HepG2 (cell line): ENCODE data around the gene COMMD2. TPM values are rescaled to one million over a fixed set of nuclear protein-coding genes. Genes with fewer than 3 reads are reported as not detected.

ENCODE experiments used
- HMG20A ChIP-seq: IDR thresholded peaks from 2 replicates; pipeline ENCODE4 v1.6.1; 2016; ENCODE audit warnings: borderline replicate concordance
- KAT7 ChIP-seq: IDR thresholded peaks from 2 replicates; pipeline ENCODE4 v1.6.1; 2018; ENCODE audit warnings: borderline replicate concordance, missing compliant biosample characterization
- MZF1 ChIP-seq: sonication (generic); formaldehyde crosslinking; IDR thresholded peaks from 2 replicates; pipeline ENCODE4 v1.8.1; 2023; ENCODE audit warnings: mild to moderate bottlenecking, missing genetic modification reagents, borderline replicate concordance
- NAIF1 ChIP-seq: sonication (generic); formaldehyde crosslinking; IDR thresholded peaks from 2 replicates; pipeline ENCODE4 v1.5.0; 2020; ENCODE audit warnings: mild to moderate bottlenecking, missing genetic modification reagents, borderline replicate concordance
- NFKB2 ChIP-seq: sonication (generic); formaldehyde crosslinking; IDR thresholded peaks from 2 replicates; pipeline ENCODE4 v1.4.0; 2020; ENCODE audit warnings: missing genetic modification reagents, borderline replicate concordance
- PRMT3 ChIP-seq: sonication (generic); formaldehyde crosslinking; IDR thresholded peaks from 2 replicates; pipeline ENCODE4 v1.8.1; 2022; ENCODE audit warnings: low read depth, mild to moderate bottlenecking, moderate library complexity, missing genetic modification reagents, borderline replicate concordance
- SRY ChIP-seq: sonication (generic); formaldehyde crosslinking; IDR thresholded peaks from 2 replicates; pipeline ENCODE4 v1.8.0; 2022; ENCODE audit warnings: mild to moderate bottlenecking, missing genetic modification reagents
- STAG1 ChIP-seq: sonication (generic); formaldehyde crosslinking; IDR thresholded peaks from 2 replicates; pipeline ENCODE4 v1.4.0; 2020; ENCODE audit warnings: missing genetic modification reagents
- ZBTB8A ChIP-seq: sonication (generic); formaldehyde crosslinking; IDR thresholded peaks from 2 replicates; pipeline ENCODE4 v1.4.0; 2020; ENCODE audit warnings: mild to moderate bottlenecking, low read depth, missing genetic modification reagents, borderline replicate concordance
- ZFP41 ChIP-seq: sonication (generic); formaldehyde crosslinking; IDR thresholded peaks from 2 replicates; pipeline ENCODE4 v1.4.0; 2020; ENCODE audit warnings: mild to moderate bottlenecking, missing genetic modification reagents, borderline replicate concordance
- ZIK1 ChIP-seq: sonication (generic); formaldehyde crosslinking; IDR thresholded peaks from 2 replicates; pipeline ENCODE4 v1.5.0; 2020; ENCODE audit warnings: mild to moderate bottlenecking, low read depth, missing genetic modification reagents, borderline replicate concordance
- ZNF331 ChIP-seq: sonication (generic); formaldehyde crosslinking; IDR thresholded peaks from 2 replicates; pipeline ENCODE4 v1.4.0; 2020; ENCODE audit warnings: missing genetic modification reagents
- ZNF460 ChIP-seq: sonication (generic); formaldehyde crosslinking; IDR thresholded peaks from 2 replicates; pipeline ENCODE4 v1.5.1; 2020; ENCODE audit warnings: missing genetic modification reagents, mild to moderate bottlenecking, borderline replicate concordance
- ZNF616 ChIP-seq: sonication (generic); formaldehyde crosslinking; IDR thresholded peaks from 2 replicates; pipeline ENCODE4 v1.5.0; 2020; ENCODE audit warnings: low read depth, mild to moderate bottlenecking, missing genetic modification reagents
- ZNF777 ChIP-seq: sonication (generic); formaldehyde crosslinking; IDR thresholded peaks from 2 replicates; pipeline ENCODE4 v1.4.0; 2020; ENCODE audit warnings: missing genetic modification reagents
- polyA plus RNA-seq, 8 experiments: library from polyadenylated mRNA; depleted of rRNA in 3 of 8; stranded (reverse) in 7 of 8; unstranded in 1 of 8; fragments of >200 nt; fragmentation: Illumina TruSeq in 4 of 8; extraction: Trizol in 4 of 8; gene quantifications; 2 replicates each; pipeline versions ENCODE4 v1.2.1 to v1.2.3, GENCODE V29; 2011 to 2016; ENCODE audit warnings: low read depth in 4 of 8, missing spikeins in 1 of 8, mixed read lengths in 1 of 8; ENCODE audit not compliant: insufficient read depth in 1 of 8
- total RNA-seq, 5 experiments: library from RNA; depleted of rRNA; stranded (reverse); fragments of >200 nt; fragmentation: Illumina TruSeq; extraction: Trizol; gene quantifications; 2 replicates each; pipeline ENCODE4 v1.2.3, GENCODE V29; 2016; ENCODE audit warnings: low read depth in 1 of 5
- TF ChIP-seq, protein P1 (sequence below): IDR thresholded peaks from 2 replicates; pipeline ENCODE4 v1.6.1; 2016; ENCODE audit warnings: mild to moderate bottlenecking
- TF ChIP-seq, protein P2 (sequence below): sonication (generic); formaldehyde crosslinking; IDR thresholded peaks from 2 replicates; pipeline ENCODE4 v1.8.0; 2022; ENCODE audit warnings: mild to moderate bottlenecking, missing genetic modification reagents; ENCODE audit not compliant: insufficient replicate concordance
- TF ChIP-seq, protein P3 (sequence below): sonication (generic); formaldehyde crosslinking; IDR thresholded peaks from 2 replicates; pipeline ENCODE4 v1.8.1; 2022; ENCODE audit warnings: mild to moderate bottlenecking, missing genetic modification reagents
- TF ChIP-seq, protein P4 (sequence below): sonication (generic); formaldehyde crosslinking; IDR thresholded peaks from 2 replicates; pipeline ENCODE4 v1.4.0; 2020; ENCODE audit warnings: mild to moderate bottlenecking, missing genetic modification reagents, borderline replicate concordance

The COMMD2 gene
- total and polyA plus RNA-seq, 2 of the 13 experiments (the other 11 are each of a cell fraction or from before 2014, with no cell fraction given) = 33.0 to 57.6 TPM

DNA sequence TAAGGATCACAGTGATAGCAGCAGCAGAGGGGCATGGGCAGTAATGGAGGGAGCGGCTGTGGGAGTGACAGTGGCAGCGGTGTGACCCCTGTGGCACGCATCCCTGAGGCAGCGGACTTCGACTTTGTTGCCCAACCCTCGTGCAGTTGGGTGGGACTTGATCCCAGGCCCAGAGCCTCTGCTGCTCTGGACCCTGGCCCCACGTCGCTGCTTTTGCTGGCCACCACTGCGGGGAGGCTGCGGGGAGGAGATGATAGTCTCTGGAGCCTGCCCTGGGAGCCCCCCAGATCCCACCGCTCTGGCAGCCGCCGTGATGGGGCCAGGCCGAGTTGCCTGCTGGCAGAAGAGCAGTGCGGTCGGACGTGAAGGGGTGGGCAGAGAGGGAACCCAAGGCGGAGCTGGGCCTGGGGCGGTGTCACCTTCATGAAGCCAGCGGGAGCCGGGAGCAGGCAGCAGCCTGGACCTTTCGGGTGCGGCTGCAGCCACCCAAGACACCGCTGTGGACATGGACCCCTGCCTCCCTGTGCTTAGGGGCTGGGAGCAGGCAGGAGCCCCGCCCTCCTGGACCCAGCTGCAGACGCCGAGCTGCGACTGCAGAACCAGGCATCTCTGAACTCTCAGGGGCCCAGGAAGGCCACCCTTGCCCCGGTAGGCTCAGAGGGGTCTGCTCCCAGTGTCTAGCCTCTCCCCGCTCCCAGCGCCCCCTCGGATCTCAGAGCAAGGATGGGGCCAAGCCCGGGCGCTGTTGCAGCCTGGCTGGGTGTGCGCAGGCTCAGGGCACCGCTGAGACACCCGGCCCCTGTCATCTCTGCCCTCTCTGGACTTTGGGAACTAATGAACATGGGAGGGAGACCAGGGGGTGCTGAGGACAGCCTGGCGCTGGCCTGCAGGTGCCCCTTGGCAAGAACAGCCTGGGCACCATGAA, 38.3 kb downstream of the COMMD2 start (continued):
- no peak for TF ChIP-seq MZF1 (CRISPR knock-in tag)
- TF ChIP-seq STAG1 = 0 out of 2 replicates have a peak, but pooled peaks have one; percentile 11
- TF ChIP-seq, protein P1, sequence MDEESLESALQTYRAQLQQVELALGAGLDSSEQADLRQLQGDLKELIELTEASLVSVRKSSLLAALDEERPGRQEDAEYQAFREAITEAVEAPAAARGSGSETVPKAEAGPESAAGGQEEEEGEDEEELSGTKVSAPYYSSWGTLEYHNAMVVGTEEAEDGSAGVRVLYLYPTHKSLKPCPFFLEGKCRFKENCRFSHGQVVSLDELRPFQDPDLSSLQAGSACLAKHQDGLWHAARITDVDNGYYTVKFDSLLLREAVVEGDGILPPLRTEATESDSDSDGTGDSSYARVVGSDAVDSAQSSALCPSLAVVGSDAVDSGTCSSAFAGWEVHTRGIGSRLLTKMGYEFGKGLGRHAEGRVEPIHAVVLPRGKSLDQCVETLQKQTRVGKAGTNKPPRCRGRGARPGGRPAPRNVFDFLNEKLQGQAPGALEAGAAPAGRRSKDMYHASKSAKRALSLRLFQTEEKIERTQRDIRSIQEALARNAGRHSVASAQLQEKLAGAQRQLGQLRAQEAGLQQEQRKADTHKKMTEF (CRISPR knock-in tag) = peak; percentile 54; the same call in 1 of the 2 replicates
- no peak for TF ChIP-seq ZNF460 (CRISPR knock-in tag)
- TF ChIP-seq ZNF777 (CRISPR knock-in tag) = no peak; the same call in 1 of the 2 replicates
- TF ChIP-seq ZBTB8A (CRISPR knock-in tag) = no peak
- no peak for TF ChIP-seq SRY (CRISPR knock-in tag)
- TF ChIP-seq KAT7 (CRISPR knock-in tag) = no peak
- TF ChIP-seq ZIK1 (CRISPR knock-in tag) = peak; percentile 79; the same call in 1 of the 2 replicates
- TF ChIP-seq, protein P2, sequence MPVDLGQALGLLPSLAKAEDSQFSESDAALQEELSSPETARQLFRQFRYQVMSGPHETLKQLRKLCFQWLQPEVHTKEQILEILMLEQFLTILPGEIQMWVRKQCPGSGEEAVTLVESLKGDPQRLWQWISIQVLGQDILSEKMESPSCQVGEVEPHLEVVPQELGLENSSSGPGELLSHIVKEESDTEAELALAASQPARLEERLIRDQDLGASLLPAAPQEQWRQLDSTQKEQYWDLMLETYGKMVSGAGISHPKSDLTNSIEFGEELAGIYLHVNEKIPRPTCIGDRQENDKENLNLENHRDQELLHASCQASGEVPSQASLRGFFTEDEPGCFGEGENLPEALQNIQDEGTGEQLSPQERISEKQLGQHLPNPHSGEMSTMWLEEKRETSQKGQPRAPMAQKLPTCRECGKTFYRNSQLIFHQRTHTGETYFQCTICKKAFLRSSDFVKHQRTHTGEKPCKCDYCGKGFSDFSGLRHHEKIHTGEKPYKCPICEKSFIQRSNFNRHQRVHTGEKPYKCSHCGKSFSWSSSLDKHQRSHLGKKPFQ (CRISPR knock-in tag) = no peak
- TF ChIP-seq ZFP41 (CRISPR knock-in tag) = peak; percentile 80; the same call in 1 of the 2 replicates
- no peak for TF ChIP-seq HMG20A (CRISPR knock-in tag)
- 0 out of 2 replicates have a peak, but pooled peaks have one; percentile 42 for TF ChIP-seq ZNF331 (CRISPR knock-in tag)
- TF ChIP-seq PRMT3 (CRISPR knock-in tag) = no peak
- TF ChIP-seq NAIF1 (CRISPR knock-in tag) = no peak
- TF ChIP-seq, protein P3, sequence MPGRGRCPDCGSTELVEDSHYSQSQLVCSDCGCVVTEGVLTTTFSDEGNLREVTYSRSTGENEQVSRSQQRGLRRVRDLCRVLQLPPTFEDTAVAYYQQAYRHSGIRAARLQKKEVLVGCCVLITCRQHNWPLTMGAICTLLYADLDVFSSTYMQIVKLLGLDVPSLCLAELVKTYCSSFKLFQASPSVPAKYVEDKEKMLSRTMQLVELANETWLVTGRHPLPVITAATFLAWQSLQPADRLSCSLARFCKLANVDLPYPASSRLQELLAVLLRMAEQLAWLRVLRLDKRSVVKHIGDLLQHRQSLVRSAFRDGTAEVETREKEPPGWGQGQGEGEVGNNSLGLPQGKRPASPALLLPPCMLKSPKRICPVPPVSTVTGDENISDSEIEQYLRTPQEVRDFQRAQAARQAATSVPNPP (CRISPR knock-in tag) = no peak
- no peak for TF ChIP-seq NFKB2 (CRISPR knock-in tag)
- TF ChIP-seq ZNF616 (CRISPR knock-in tag) = no peak
- TF ChIP-seq, protein P4, sequence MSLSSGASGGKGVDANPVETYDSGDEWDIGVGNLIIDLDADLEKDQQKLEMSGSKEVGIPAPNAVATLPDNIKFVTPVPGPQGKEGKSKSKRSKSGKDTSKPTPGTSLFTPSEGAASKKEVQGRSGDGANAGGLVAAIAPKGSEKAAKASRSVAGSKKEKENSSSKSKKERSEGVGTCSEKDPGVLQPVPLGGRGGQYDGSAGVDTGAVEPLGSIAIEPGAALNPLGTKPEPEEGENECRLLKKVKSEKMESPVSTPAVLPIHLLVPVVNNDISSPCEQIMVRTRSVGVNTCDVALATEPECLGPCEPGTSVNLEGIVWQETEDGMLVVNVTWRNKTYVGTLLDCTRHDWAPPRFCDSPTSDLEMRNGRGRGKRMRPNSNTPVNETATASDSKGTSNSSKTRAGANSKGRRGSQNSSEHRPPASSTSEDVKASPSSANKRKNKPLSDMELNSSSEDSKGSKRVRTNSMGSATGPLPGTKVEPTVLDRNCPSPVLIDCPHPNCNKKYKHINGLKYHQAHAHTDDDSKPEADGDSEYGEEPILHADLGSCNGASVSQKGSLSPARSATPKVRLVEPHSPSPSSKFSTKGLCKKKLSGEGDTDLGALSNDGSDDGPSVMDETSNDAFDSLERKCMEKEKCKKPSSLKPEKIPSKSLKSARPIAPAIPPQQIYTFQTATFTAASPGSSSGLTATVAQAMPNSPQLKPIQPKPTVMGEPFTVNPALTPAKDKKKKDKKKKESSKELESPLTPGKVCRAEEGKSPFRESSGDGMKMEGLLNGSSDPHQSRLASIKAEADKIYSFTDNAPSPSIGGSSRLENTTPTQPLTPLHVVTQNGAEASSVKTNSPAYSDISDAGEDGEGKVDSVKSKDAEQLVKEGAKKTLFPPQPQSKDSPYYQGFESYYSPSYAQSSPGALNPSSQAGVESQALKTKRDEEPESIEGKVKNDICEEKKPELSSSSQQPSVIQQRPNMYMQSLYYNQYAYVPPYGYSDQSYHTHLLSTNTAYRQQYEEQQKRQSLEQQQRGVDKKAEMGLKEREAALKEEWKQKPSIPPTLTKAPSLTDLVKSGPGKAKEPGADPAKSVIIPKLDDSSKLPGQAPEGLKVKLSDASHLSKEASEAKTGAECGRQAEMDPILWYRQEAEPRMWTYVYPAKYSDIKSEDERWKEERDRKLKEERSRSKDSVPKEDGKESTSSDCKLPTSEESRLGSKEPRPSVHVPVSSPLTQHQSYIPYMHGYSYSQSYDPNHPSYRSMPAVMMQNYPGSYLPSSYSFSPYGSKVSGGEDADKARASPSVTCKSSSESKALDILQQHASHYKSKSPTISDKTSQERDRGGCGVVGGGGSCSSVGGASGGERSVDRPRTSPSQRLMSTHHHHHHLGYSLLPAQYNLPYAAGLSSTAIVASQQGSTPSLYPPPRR = peak; percentile 35; the same call in 1 of the 2 replicates
